Measurements from ENCODE around the gene USP25. TPM values are rescaled to one million over a fixed set of nuclear protein-coding genes. Genes with fewer than 3 reads are reported as not detected.

USP25 gene
- total RNA-seq, result 100 to 1,000 TPM in 3 of 4 donors, 10 to 100 TPM in 1; 99.4 to 130 (median 107) TPM

GRCh38 chr21:15729674-15730483 is at the start of gene USP25:
Gene USP25 (plus strand): TSS chr21:15729982. CDS start chr21:15730394, 412 bp downstream.
- Histone ChIP-seq H3K27ac (peak within 1 kb of the TSS; percentile 92 to 95 (median 94)), H3K36me3 (no peaks in the 10 kb centered on the region), H3K9me3 (no peaks in the 10 kb centered on the region), H3K4me1 (peaks cover 13 to 22% of the 10 kb centered on the region in 2 donors), H3K4me3 (peak within 1 kb of the TSS; percentile 60 to 83 (median 78)), H3K27me3 (no peaks in the 10 kb centered on the region)
- ATAC-seq (peak; percentile 86), DNase-seq (peak; percentile 91 to 93)
- in situ Hi-C loops (cut with MboI; ENCODE audit: low sequenced_read_pairs in 4 of 4), result loop anchor here in 3 of 4 donors (5.0 to 10.0 kb wide), 2 partner anchors 95 to 97 kb away; no protein-coding TSS in a partner anchor
- peak; percentile 87 to 95 for TF ChIP-seq POLR2A (IDR thresholded peaks at IDR 0.05)
- TF ChIP-seq CTCF (IDR thresholded peaks at IDR 0.05 in 4 of 5, conservative IDR thresholded peaks at IDR 0.05 in 1 of 5), result peak in 3 of 5 experiments; percentile 16 to 42 (median 28)
- intact Hi-C loops (cut with DNase I; ENCODE audit: low total_unique reads), result loop anchor here (1.0 to 10.0 kb wide), 5 partner anchors 79 to 692 kb away; no protein-coding TSS in a partner anchor

DNA sequence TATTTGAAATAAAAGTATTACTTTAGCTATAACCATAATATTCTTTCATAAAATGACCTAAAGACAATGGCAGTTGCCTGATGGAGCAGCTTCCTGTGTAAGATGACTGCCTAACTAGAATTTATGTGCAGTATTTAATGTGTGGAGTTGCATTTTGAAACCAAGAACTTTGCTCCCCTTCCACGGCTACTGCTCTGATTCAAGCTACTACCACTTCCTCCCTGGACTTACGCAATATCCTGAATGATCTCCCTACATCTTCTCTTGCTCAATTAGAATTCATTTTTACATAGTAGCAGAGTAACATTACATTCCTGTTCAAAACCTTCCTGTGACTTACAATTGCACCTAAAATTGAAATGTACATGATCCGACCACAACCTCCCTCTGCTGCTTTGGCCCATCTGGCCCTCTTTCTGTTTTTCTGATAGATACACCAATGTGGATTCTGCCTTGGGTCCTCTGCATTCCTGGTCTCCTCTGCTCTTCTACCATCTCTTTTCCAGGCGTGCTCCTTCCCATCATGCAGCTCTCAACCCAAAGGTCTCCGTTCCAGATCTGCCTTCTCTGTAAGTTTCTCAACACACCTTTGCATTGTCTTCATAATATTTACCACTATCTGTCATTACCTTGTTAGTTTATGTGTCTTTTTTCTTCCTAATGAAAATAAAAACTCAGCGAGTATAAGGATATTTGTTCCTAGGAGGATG is 47.4 kb upstream of the USP25 start:
- Histone ChIP-seq H3K4me3 (no peak overlapping the region), H3K27me3 (no peaks in the 10 kb centered on the region), H3K4me1 (no peaks in the 10 kb centered on the region), H3K36me3 (no peaks in the 10 kb centered on the region), H3K27ac (no peak overlapping the region), H3K9me3 (no peaks in the 10 kb centered on the region)
- intact Hi-C loops (cut with DNase I; ENCODE audit: low total_unique reads), result no loop called here
- ATAC-seq, result no peak
- no peak for TF ChIP-seq CTCF (IDR thresholded peaks at IDR 0.05 in 4 of 5, conservative IDR thresholded peaks at IDR 0.05 in 1 of 5)
- no peak for TF ChIP-seq POLR2A (IDR thresholded peaks at IDR 0.05)
- in situ Hi-C loops (cut with MboI; ENCODE audit: low sequenced_read_pairs in 4 of 4), result no loop called here
- DNase-seq, result no peak

- ATAC-seq (peak in 1 of 2 donors; percentile 18), DNase-seq (no peak)
- TF ChIP-seq POLR2A (IDR thresholded peaks at IDR 0.05) (no peak), CTCF (IDR thresholded peaks at IDR 0.05 in 4 of 5, conservative IDR thresholded peaks at IDR 0.05 in 1 of 5) (no peak)
- H3K27ac ChIP-seq, result no peak overlapping the region
- H3K4me3 ChIP-seq, result no peak overlapping the region
- no peaks in the 10 kb centered on the region for H3K9me3 ChIP-seq
- in situ Hi-C loops (cut with MboI; ENCODE audit: low sequenced_read_pairs in 4 of 4) (no loop called here), intact Hi-C loops (cut with DNase I; ENCODE audit: low total_unique reads) (no loop called here)
- H3K4me1 ChIP-seq, result no peaks in the 10 kb centered on the region
- H3K36me3 ChIP-seq, result no peaks in the 10 kb centered on the region
- no peaks in the 10 kb centered on the region for H3K27me3 ChIP-seq
Observed at GRCh38 chr21:15682977-15683376, 46.8 kb upstream of the USP25 start.

DNA sequence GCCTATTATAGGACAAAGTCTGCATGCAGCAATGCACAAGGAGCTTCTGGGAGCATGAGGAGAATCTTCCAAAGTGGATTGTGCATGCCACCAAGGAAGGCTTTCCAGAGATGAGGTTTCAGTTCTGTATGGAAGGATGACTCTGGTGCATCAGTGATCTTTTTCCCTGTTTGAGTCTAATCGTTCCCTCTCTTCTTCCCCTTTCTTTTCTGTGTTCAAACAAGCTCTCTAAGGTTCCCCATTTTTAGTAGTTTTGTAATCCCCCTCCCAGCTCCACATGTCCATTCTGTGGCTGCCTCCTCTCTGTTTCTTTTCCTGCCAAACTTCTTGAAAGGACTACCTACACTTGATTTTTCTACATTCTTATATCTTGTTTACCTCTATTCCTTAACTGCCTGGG is 43.3 kb upstream of the USP25 start:
- no peaks in the 10 kb centered on the region for H3K4me1 ChIP-seq
- H3K4me3 ChIP-seq, result no peak overlapping the region
- ATAC-seq (no peak), DNase-seq (no peak)
- H3K27ac ChIP-seq, result no peak overlapping the region
- TF ChIP-seq CTCF (IDR thresholded peaks at IDR 0.05 in 4 of 5, conservative IDR thresholded peaks at IDR 0.05 in 1 of 5) (no peak), POLR2A (IDR thresholded peaks at IDR 0.05) (no peak)
- in situ Hi-C loops (cut with MboI; ENCODE audit: low sequenced_read_pairs in 4 of 4), result no loop called here
- intact Hi-C loops (cut with DNase I; ENCODE audit: low total_unique reads), result no loop called here
- no peaks in the 10 kb centered on the region for H3K36me3 ChIP-seq
- no peaks in the 10 kb centered on the region for H3K9me3 ChIP-seq
- H3K27me3 ChIP-seq, result no peaks in the 10 kb centered on the region
